GM20431 (cell line): ENCODE results near the gene AUNIP.

Experiments used
- in situ Hi-C: fragments of 300-500 bp; cut with MseI, MboI; formaldehyde crosslinking; loops from one replicate; pipeline ENCODE4 v1.15.0; 2020; ENCODE audit warnings: low sequenced_read_pairs; ENCODE audit not compliant: unreplicated experiment

The AUNIP gene, protein sequence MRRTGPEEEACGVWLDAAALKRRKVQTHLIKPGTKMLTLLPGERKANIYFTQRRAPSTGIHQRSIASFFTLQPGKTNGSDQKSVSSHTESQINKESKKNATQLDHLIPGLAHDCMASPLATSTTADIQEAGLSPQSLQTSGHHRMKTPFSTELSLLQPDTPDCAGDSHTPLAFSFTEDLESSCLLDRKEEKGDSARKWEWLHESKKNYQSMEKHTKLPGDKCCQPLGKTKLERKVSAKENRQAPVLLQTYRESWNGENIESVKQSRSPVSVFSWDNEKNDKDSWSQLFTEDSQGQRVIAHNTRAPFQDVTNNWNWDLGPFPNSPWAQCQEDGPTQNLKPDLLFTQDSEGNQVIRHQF

DNA sequence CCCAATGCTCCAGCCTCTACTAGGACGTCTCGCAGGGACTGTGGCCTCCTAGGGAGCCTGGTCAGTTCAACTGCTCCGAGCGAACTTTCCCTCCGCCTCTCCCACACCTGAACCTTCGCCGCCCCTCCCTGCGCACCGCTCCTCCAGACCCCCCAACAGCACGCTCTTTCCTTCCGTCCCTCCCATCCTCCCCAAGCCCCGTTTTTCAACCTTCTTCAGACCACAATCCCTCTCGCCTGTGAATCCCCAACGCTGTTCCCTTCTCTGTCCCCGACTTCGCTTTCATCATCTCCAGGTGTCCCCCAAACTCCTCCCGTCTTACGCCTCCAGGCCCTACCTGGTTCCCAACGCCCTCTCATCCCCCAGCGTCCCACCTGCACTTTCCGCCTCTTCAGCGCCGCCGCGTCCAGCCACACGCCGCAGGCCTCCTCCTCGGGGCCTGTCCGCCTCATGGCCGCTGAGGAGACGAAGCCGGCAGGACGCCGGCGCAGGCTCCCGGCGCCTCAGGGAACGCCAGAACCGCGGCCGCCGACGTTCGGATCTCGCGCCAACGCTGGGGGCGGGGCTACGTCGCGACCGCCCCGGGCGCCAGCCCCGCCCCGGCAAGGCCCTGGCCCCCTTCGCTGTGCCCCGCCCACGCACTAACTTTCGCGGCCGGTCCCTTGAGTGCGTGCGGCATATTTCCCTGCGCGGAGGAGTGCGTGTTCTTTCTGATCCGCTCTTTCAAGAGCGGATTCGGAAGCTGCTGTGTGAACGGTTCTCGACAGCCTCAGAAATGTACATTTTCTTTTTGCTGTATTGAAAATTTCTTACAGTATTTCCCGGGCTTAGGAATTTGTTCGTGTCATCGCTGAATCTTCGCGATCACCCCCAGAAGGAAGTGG, at the start of gene AUNIP:
Gene AUNIP, minus strand, starts transcription at position 552 of the 884 bp plus-strand sequence. Its CDS starts 100 bp downstream, at position 452.
- in situ Hi-C loops, result no loop called here

DNA sequence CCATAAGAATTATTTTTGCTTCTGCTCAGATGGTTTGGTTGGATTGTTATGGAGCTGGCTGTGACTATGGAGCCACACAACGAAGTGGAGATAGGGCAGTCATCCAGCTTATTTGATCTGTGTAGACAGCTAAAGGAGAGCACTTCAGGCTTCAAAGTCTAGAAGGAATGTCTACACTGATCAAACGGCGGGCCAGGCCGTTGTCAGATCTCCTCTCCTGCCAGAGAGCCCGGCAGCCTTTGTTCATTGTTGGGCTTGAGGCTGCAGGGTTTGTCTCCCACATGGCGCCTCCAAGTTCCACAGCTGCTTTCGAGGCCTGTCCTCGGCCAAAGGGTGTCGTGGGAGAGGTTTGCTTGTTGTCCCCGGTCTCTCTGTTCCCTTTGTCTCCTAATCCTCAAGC, 49.8 kb upstream of the AUNIP start:
- in situ Hi-C loops, result no loop called here

DNA sequence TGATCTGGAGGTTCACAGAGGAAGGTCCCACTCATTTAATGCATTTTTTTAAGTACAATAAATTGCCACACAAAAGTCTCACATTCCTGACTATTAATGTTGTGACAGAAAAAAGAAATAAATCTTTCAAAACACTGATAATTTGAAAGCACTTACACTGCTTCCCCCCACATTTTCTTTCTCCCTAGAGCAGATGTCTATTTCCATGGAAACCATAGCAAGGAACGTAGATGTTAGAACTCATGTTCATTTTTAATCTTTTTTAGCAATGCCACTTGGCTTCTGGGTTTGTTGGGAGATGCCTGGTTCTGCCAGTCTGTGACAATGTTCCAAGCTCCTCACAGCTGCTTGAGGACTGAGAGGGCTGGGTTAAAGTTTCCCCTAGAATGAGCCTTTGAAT, 48.9 kb upstream of the AUNIP start:
- in situ Hi-C loops, result no loop called here

DNA sequence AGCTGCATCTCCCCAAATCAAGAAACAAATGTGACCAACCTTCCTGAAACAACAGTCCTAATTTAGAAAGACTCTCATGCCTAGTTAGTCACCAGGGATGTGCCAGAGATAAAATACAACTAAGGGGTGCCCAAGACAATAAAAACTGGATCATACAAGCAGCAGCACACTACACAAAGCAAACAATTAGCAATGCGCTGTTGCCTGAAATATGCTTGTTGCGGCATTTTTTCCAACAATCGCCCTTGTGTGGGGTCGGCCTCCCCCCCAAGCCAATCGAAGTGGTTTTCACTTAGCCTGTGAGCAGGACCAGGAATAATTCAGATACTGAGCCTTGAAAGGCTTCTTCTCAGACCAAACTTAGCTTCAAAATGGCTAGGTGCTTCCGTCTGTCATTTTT, 48.3 kb upstream of the AUNIP start:
- in situ Hi-C loops, result no loop called here

DNA sequence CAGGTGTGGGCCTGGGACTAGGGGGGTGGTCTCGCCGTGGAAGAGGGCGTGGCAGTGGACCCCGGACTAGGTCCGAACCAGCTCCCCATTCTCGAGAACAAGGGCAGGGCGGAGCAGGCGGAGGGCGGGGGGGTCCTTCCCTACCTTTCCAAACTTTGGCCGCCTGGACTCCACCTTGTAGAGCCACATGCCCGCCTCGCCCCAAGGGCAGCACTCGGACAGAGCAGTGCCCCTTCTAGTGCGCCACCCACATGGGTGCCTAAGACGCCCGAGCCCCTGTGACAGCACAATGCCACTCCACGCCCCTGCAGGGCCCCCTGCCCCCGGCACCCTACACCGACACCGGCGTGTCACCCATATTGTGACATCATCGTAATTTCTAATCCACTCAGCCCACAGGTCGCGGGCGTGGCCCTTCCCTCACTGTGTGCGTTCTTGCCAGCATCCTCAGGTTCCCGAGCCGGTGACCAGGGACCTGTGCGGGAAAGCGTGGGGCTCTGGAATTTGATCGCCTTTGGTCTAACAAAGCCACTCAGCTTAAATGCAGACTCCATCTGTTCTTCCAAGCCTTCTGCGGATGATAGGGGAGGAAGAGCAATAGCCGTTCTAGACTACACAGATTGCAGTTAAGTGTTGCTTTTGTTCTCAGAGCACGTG, 47.5 kb upstream of the AUNIP start:
- in situ Hi-C loops, result no loop called here

DNA sequence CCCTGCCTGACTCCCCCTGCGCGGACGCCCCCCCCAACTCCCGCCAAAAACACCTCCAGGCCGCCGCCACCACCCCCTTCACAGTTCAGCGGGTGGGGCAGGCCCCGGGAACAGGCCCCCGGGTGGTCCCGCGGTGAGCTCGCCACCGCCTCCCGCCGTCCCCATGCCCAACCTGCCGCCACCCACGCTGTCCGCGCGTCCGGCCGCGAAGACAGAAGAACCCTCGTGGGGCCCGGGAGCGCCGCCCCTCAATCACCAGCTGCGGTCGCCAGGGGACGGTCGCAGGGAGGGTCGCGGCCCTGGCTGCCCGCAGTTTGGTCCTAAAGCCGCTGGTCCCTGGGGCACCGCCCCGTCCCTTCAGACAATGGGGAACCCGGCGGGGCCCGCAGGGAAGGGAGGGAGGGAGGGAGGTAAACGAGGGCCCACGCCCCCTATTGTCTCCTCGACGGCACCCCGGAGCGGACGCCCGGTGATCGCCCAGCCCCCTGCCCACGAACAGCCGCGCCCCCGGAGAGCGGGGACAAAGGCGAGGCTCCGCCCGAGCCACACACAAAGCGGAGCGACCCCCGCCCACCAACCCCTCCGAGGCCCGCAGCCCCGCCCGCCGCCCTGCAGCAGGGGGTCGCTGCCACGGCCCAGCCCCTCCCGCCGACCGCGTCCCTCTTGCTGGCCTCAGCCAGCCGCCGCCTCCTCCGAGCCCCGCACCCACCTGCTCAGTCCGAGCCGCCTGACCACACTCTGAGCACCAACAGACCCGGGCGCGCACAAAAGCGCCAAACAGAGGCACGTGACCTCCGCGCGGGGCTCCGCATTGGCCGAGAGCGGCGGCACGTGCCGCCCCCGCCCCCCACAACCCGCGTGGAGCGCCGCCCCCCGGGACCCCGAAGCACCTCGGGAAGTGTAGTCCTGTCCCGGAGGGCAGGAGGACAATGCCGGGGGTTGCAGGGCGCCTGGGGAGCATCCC, 46.7 kb upstream of the AUNIP start, which contains the start of gene STMN1:
Gene STMN1, minus strand, starts transcription at position 740 of the 964 bp plus-strand sequence. CDS start 1,743 bp downstream, outside the sequence.
- in situ Hi-C loops, result no loop called here

DNA sequence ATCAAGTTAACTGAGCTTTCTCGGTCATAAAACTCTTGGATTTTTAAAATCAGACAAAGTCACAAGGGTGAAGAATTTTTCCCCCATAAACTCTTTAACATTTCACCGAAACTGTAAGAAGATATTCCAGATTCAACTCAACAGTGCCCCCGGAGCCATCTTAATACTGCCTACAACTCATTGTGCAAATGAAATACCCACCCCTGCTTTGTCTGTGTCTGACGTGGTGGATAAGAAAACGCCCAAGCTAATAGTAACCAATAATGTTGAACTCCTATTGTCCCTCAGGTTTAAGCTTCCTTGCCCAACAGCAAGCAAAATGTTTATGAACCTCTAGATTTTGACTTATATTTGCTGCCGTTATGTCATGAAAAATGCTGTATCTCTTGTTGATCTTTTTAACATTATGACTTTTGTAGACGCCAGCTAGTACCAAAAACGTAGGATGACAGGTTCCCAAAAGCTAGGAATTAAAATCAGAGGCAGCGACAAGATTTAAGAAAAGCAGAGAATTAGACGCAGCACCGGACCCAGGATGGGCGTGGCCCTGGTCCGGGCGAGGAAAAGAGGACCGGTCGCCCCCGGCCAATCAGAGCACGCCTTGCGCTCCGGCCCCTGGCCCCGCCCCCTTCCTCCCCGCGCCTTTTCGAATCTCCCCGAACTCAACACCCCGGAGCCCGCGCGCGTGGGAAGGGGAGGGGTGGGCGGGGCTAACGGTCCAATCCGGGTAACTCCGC, 45.9 kb upstream of the AUNIP start:
- in situ Hi-C loops, result no loop called here

DNA sequence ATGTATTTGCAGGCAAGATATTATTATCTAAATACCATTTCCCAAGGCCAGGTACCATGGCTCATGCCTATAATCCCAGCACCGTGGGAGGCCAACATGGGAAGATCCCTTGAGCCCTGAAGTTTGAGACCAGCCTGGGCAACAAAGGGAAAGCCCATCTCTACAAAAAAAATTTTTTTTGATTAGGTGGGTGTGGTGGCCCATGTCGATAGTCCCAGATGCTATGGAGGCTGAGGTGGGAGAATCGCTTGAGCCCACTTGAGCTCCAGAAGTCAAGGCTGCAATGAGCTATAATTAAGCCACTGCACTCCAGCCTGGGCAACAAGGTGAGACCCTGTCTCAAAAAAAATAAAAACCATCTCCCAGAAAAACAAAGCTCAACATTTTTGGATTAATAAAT, 44.7 kb upstream of the AUNIP start:
- in situ Hi-C loops, result no loop called here

DNA sequence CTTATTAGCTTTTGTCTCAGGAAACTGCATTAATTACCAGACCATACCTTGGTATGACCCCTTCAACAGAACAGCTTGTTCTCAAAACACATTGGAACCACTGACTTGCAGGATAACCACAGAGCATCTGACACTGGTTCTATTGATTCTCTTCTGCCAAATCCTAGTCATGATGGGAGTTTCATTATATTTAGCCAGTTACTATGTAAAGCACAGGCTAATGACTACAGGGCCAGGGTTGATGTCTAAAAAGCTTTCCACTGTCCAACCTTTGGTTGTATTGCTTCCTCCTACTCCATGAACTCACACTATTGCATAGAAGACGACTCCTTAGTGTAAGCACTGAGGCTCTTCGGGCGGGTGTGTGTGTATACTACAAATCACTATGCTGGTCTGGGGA, 43.2 kb upstream of the AUNIP start:
- in situ Hi-C loops, result no loop called here

DNA sequence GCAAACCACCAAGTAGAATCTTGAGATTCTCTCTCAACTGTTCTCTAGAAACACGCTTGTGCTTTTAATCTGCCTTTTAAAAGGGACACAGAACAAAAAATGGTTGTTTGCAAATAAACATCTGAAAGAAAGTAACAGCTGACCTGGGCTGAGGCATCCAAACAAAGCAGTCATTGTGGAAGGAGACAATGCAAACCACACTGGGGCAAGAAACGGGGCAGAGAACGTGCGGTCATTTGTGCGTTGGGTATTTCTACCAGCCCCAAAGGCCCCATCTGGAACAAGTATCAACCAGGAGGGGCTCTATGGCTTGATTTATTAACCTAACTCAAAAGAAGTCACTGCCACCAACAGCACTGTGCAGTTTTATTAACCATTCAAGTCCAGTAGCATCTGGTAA, 41.0 kb upstream of the AUNIP start:
- in situ Hi-C loops, result no loop called here

DNA sequence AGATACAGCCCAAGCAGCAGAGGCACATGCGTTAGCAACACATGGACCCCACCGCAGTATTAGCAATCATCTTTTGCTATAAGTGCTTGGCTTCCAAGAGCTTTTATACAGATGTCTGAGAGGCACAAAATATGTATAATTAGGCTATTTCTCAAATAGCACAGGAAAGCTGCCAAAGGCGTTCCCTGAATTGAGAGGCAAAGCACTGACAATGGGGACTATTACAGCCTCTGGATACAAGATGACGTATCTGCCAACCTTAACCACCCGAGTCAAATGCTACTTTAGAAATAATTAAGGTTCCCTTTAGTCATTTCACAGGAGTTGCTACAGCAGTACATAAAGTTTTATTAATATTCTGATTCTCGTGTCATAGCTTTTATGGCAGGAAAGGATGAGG, 40.5 kb upstream of the AUNIP start:
- in situ Hi-C loops, result loop anchor here (10.0 kb wide), 1 partner anchor 95 kb away; the partner anchor contains the start of gene PAFAH2

DNA sequence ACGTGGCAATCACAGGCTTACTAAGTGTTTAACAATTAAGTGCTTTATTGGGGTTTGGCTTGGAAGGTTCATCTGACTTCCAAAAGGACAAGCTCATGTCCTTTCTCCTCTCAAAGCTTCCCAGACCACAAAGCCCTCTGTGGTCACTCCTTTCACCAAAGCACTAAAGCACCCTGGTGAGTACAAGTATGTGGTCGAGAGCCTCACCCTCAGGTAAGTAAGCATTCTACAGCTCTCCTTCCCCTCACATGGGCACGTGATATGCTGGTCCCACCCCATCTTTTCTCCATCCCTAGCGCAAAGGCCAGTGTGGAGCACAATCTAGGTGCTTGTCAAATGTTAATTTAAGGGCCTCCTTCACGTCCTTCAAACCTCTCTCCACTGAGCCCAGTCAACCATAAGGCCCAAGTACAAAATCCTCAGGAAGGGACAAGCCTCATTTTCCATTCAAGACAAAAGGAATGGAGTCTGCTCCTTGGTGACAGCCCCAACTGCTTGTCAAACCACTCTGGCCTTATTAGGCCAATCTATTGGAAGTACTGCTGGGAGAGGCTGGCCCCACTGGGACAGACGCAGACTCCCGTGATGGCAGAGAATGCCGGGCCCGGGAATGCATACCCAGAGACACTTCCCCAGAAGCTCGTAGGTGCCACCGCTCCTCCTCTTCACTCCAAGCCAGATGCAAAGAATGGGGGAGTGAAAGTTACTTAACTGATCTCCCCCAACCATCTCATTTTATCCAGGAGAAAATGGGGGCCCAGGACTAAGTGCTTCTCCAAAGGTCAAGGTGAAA, 39.2 kb upstream of the AUNIP start:
- in situ Hi-C loops, result loop anchor here (10.0 kb wide), 1 partner anchor 96 kb away; the partner anchor contains the start of gene PAFAH2

DNA sequence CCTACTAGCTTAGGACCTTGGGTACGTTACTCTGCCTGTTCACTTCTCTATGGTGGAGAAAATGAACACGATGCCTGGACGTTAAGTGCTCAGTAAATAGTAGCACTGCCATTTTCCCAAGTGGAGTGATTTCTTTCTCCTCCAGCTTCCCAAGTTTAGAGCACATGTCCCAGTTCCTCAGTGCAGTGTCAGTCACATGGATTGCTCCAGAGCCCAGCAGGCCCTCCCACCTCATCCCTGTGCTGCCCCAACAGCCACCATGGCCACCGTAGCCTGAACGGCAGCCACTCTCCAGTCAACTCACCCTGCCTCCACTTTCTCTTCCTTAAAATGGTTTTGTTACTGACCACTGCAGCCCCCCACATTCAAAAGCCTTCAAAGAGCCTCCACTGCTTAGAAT, 38.5 kb upstream of the AUNIP start:
- in situ Hi-C loops, result loop anchor here (10.0 kb wide), 1 partner anchor 97 kb away; the partner anchor contains the start of gene PAFAH2

DNA sequence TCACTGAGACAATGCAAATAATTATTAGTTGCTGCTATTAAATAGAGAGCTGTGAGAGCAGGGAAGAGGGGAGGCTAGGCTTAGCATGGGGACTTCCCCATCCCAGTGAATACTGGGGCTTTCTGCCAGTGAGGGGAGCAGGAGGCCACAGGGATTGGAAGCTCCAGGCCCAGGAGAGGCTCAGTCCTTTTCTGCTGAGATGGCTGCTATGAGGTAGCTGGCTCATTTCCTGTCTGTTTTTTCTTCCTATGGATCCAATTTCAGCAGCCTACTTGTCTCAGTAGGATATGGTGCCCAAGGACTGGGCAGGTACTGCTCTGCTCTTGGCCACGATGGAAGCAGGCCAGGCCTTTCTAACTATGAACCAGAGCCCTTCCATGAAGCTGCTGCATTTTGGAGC, 37.0 kb upstream of the AUNIP start:
- in situ Hi-C loops, result loop anchor here (10.0 kb wide), 1 partner anchor 99 kb away; the partner anchor contains the start of gene PAFAH2

DNA sequence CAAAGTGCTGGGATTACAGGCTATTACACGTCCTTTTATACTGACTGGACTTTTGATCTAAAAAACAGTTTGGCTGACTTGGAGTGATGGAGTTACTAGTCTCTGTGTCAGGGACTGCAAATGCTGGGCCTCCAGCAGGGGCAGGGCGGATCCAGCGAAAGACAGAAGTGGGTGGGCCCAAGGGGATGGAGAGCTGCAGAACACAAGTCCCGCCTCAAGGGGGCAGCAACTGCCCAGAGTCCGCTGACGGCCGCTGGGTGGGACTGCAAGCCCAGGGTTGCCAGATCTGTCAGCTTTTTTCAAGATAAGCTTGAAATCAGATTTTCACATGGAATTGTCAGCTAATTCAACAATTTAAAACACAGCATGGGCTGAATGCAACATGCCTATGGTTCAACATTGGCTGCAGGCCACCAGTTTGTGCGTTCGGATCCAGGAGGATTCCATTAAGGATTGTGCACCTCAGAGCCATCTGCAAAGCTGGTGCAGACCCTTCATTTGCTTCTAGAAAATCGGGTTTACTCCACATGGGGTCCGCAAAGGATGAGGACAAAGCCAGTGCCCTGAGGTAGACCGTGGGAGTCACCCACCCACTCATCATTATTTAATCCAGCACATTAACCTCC, 36.2 kb upstream of the AUNIP start:
- in situ Hi-C loops, result loop anchor here (10.0 kb wide), 1 partner anchor 99 kb away; the partner anchor contains the start of gene PAFAH2

DNA sequence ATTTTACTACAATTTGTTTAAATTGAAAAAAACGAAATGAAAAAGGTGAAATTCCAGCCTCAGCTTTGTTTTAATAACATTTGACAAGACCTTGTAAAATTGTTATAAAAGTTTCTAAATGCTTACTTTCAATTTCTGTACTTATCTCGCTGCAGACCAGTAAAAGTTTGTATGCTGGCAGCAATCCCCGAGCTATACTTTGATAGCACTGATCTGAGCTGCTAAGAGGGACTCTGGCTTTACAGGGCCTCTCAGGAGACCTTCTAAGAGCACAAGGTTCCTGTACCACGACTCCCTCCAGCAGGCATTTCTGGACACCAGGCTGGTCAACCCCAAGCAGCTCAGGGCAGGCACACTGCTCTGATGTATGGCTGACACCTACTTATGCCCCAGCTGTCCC, 33.9 kb upstream of the AUNIP start:
- in situ Hi-C loops, result loop anchor here (10.0 kb wide), 1 partner anchor 102 kb away; the partner anchor contains the start of gene PAFAH2

DNA sequence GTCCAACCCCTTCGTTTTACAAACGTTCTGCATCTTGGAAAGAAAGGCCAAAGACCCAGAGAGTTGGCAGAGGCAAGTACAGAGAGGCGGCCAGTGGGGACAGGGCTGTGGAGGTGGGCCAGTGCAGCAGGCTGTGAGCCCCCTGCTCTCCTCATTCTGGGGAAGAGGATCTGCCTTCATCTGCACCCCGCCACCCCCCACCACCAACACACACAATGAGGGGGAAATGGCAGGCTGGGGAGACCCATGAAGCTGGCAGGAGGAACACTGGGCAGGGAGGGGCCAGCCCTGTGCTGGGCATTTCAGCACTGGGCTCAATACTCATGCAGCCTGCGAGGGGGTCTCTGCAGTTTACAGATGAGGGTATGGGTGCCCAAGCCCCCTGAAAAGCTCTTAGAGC, 32.3 kb upstream of the AUNIP start:
- in situ Hi-C loops, result loop anchor here (10.0 kb wide), 1 partner anchor 103 kb away; the partner anchor contains the start of gene PAFAH2
